GM06990 (cell line): ENCODE results near the gene EBF3.

ENCODE experiments used
- DNase-seq: peaks from one replicate; pipeline ENCODE4 v3.0.0-alpha.2; 2011; ENCODE audit not compliant: insufficient read length; ENCODE audit errors: extremely low read depth
- H3K27me3 ChIP-seq: replicated peaks from 2 replicates; pipeline ENCODE4 v1.6.0; 2011; ENCODE audit warnings: low read length; ENCODE audit not compliant: control insufficient read depth, insufficient read depth
- H3K36me3 ChIP-seq: 2 replicates; pipeline ENCODE4 v1.5.1; 2011; ENCODE audit warnings: low read length; ENCODE audit not compliant: control insufficient read depth, insufficient read depth
- H3K4me3 ChIP-seq: replicated peaks from 2 replicates; pipeline ENCODE4 v1.5.1; 2011; ENCODE audit warnings: low read depth, mild to moderate bottlenecking, control low read depth, low read length
- TF ChIP-seq, protein P1 (sequence below): IDR thresholded peaks from 2 replicates; pipeline ENCODE4 v1.5.1; 2011; ENCODE audit warnings: low read length, control low read depth, mild to moderate bottlenecking, inconsistent platforms; ENCODE audit not compliant: insufficient read depth, poor library complexity, severe bottlenecking

The EBF3 gene

GRCh38 chr10:129820451-129820850 is 143.6 kb downstream of the EBF3 start:
- Histone ChIP-seq H3K36me3 (no peaks in the 10 kb centered on the region), H3K27me3 (no peaks in the 10 kb centered on the region), H3K4me3 (no peak overlapping the region)
- TF ChIP-seq, protein P1, sequence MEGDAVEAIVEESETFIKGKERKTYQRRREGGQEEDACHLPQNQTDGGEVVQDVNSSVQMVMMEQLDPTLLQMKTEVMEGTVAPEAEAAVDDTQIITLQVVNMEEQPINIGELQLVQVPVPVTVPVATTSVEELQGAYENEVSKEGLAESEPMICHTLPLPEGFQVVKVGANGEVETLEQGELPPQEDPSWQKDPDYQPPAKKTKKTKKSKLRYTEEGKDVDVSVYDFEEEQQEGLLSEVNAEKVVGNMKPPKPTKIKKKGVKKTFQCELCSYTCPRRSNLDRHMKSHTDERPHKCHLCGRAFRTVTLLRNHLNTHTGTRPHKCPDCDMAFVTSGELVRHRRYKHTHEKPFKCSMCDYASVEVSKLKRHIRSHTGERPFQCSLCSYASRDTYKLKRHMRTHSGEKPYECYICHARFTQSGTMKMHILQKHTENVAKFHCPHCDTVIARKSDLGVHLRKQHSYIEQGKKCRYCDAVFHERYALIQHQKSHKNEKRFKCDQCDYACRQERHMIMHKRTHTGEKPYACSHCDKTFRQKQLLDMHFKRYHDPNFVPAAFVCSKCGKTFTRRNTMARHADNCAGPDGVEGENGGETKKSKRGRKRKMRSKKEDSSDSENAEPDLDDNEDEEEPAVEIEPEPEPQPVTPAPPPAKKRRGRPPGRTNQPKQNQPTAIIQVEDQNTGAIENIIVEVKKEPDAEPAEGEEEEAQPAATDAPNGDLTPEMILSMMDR = no peak
- no peak for DNase-seq

DNA sequence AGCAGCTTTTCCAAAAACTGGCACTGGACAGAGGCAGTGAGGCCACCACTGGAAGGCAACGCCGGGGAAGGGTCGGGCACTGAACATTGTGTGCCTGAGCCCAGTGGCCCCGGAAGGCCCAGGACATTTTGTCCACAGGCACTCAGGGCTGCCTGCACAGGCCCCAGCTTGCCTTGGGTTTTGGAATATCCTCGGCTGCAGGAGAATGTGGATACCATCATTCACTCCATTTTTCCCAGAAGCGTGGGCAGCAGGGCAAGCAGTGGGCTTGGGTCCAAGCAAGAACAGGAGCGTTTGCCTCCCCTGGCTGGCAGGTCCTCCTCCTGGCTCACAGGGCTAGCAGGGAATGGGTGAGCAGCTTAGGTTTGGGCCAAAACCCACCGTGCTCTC is 147.4 kb downstream of the EBF3 start:
- Histone ChIP-seq H3K36me3 (no peaks in the 10 kb centered on the region), H3K27me3 (no peaks in the 10 kb centered on the region), H3K4me3 (no peak overlapping the region)
- DNase-seq = no peak
- TF ChIP-seq, protein P1 = no peak

GRCh38 chr10:129815898-129816655 is 148.0 kb downstream of the EBF3 start:
- no peaks in the 10 kb centered on the region for H3K36me3 ChIP-seq
- no peak for DNase-seq
- H3K27me3 ChIP-seq = no peaks in the 10 kb centered on the region
- TF ChIP-seq, protein P1 = no peak
- H3K4me3 ChIP-seq = no peak overlapping the region

GRCh38 chr10:129814681-129815646 is 149.1 kb downstream of the EBF3 start:
- Histone ChIP-seq H3K4me3 (no peak overlapping the region), H3K27me3 (no peaks in the 10 kb centered on the region), H3K36me3 (no peaks in the 10 kb centered on the region)
- TF ChIP-seq, protein P1 = no peak
- DNase-seq = no peak

DNA sequence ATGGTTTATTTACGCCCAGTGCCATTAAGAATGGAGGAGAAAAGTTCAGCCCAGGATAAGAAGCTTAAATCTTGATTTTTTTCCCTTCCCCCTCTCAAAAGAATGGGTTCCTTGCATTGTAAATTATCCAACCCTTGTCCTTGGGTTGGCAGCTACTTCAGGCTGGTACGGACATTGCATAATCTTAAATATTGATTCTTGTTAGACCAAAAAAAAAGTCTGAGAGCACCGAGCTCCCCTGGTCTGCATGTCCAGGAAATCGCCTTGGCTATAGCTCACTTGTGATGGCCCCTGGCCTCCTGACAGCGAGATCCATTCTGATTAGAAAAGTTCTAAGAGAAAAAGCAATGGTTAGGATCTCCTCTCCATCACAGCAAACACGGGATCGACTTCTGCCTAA is 151.7 kb downstream of the EBF3 start:
- Histone ChIP-seq H3K4me3 (no peak overlapping the region), H3K36me3 (no peaks in the 10 kb centered on the region), H3K27me3 (no peaks in the 10 kb centered on the region)
- DNase-seq = no peak
- TF ChIP-seq, protein P1 = no peak
